ENCODE measurements around the gene GPNMB. TPM values are rescaled to one million over a fixed set of nuclear protein-coding genes. Genes with fewer than 3 reads are reported as not detected.

GPNMB gene
- total and polyA plus RNA-seq, 2 of the 4 experiments (the other 2 are of a cell fraction): under 0.01 to 0.14 TPM

- no peak overlapping the region for H2BK15ac ChIP-seq (ENCODE audit: low read depth, low read length)
- no peak overlapping the region for H3K4me2 ChIP-seq (ENCODE audit: low read depth, low read length)
- no peak overlapping the region for H2AFZ ChIP-seq (replicated peaks; ENCODE audit: low read length, poor library complexity)
- no peak overlapping the region for H3K9ac ChIP-seq (ENCODE audit: low read depth, low read length)
- H3K4me1 ChIP-seq (ENCODE audit: control insufficient read depth, insufficient read depth, low read length): no peaks in the 10 kb centered on the region
- BruUV-seq (replicated peaks): no TSS peak
- no peak overlapping the region for H2AK9ac ChIP-seq (replicated peaks; ENCODE audit: low read depth, low read length, poor library complexity)
- no peak overlapping the region for H3K14ac ChIP-seq (replicated peaks; ENCODE audit: low read depth, low read length)
- H2BK20ac ChIP-seq (ENCODE audit: low read depth, low read length): no peak overlapping the region
- no peaks in the 10 kb centered on the region for H3K79me1 ChIP-seq (ENCODE audit: low read depth in 1 of 2, low read length in 2 of 2)
- no peak overlapping the region for H4K8ac ChIP-seq (ENCODE audit: low read depth in 2 of 2, low read length in 2 of 2)
- no peaks in the 10 kb centered on the region for H3K36me3 ChIP-seq (ENCODE audit: control insufficient read depth, insufficient read depth, low read length)
- DNase-seq (no peak), ATAC-seq (ENCODE audit: low read depth) (no peak)
- no CpG with 5 or more reads among the region's 2 CpGs for WGBS, 2 experiments (ENCODE audit: extremely low coverage in 2 of 2, insufficient read length in 1 of 2)
- no peak overlapping the region for H3K4me3 ChIP-seq (ENCODE audit: insufficient read depth, low read depth, low read length)
- no peak overlapping the region for H3K18ac ChIP-seq (ENCODE audit: low read depth, low read length)
- no peaks in the 10 kb centered on the region; the same call in 1 of the 2 replicates for H3K9me3 ChIP-seq (ENCODE audit: control insufficient read depth, insufficient read depth, low read length)
- intact Hi-C loops (cut with micrococcal nuclease): no loop called here
- H3K23ac ChIP-seq (ENCODE audit: low read depth, low read length): no peak overlapping the region
- TF ChIP-seq CTCF (conservative IDR thresholded peaks at IDR 0.05; ENCODE audit: low read depth, low read length) (no peak), ELK1 (IDR thresholded peaks at IDR 0.05; ENCODE audit: borderline replicate concordance, low read depth, low read length) (no peak), MAFK (IDR thresholded peaks at IDR 0.05; ENCODE audit: low read depth, low read length) (no peak), POLR2A (IDR thresholded peaks at IDR 0.05; ENCODE audit: low read depth, low read length) (no peak), CHD1 (IDR thresholded peaks at IDR 0.05; ENCODE audit: low read depth, low read length) (no peak), RCOR1 (IDR thresholded peaks at IDR 0.05; ENCODE audit: insufficient replicate concordance, low read length) (no peak), BHLHE40 (IDR thresholded peaks at IDR 0.05; ENCODE audit: low read depth, low read length) (no peak), MAZ (IDR thresholded peaks at IDR 0.05; ENCODE audit: borderline replicate concordance, low read depth, low read length) (no peak), SMC3 (IDR thresholded peaks at IDR 0.05; ENCODE audit: low read depth, low read length) (no peak)
- no peak overlapping the region for H2BK120ac ChIP-seq (ENCODE audit: low read depth, low read length)
- H3K56ac ChIP-seq (ENCODE audit: extremely low read depth, insufficient read depth, low read length): no peak overlapping the region
- H4K5ac ChIP-seq (ENCODE audit: low read depth, low read length): no peak overlapping the region
- no peak overlapping the region for H2BK5ac ChIP-seq (ENCODE audit: low read depth, low read length, poor library complexity, severe bottlenecking)
- dilution Hi-C loops (cut with HindIII; ENCODE audit: low sequenced_read_pairs, unreplicated experiment): no loop called here
- no peak overlapping the region for H3K27ac ChIP-seq (ENCODE audit: insufficient read depth, low read length)
- H4K20me1 ChIP-seq (ENCODE audit: insufficient read depth, low read length): no peaks in the 10 kb centered on the region
- no peak overlapping the region for H2AK5ac ChIP-seq (ENCODE audit: low read depth, low read length)
- no peak overlapping the region for H3K4ac ChIP-seq (ENCODE audit: low read depth, low read length)
- H4K91ac ChIP-seq (ENCODE audit: insufficient read depth, low read depth, low read length): no peak overlapping the region
- CTCF ChIA-PET: no interaction called here
- no peaks in the 10 kb centered on the region for H3K9me1 ChIP-seq (ENCODE audit: insufficient read depth, low read length)
- H3K27me3 ChIP-seq (ENCODE audit: control insufficient read depth, insufficient read depth, low read length): peaks cover 4% of the 10 kb centered on the region; the same call in 1 of the 2 replicates
- POLR2A ChIA-PET (ENCODE audit: unreplicated experiment): no interaction called here
- in situ Hi-C loops (cut with MboI; ENCODE audit: low sequenced_read_pairs): no loop called here
Measured at GRCh38 chr7:23228412-23228811, 18.2 kb upstream of the GPNMB start.
